Hepatocyte (in vitro differentiated cells): ENCODE data around the gene SON.

Experiments
- CTCF ChIP-seq: fragments of 200-600 bp; sonication (generic); IDR thresholded peaks from 2 replicates; pipeline ENCODE4 v1.5.1; 2016; ENCODE audit warnings: antibody characterized with exemption, mild to moderate bottlenecking; ENCODE audit not compliant: poor library complexity
- EZH2 ChIP-seq: fragments of 200-600 bp; sonication (generic); IDR thresholded peaks from 2 replicates; pipeline ENCODE4 v1.6.1; 2016; ENCODE audit warnings: antibody characterized with exemption, mild to moderate bottlenecking, borderline replicate concordance
- EZH2phosphoT487 ChIP-seq: fragments of 200-600 bp; sonication (generic); IDR thresholded peaks from one replicate; pipeline ENCODE4 v1.6.1; 2018; ENCODE audit warnings: antibody characterized with exemption, mild to moderate bottlenecking, low read depth, moderate library complexity; ENCODE audit not compliant: unreplicated experiment, severe bottlenecking

GRCh38 chr21:33537212-33537611 lies 5.6 kb upstream of the SON start:
- TF ChIP-seq CTCF (no peak), EZH2 (no peak), EZH2phosphoT487 (no peak)
